Measurements from ENCODE around the gene THSD4. TPM values are rescaled to one million over a fixed set of nuclear protein-coding genes. Genes with fewer than 3 reads are reported as not detected.

THSD4 gene
- total RNA-seq, 2 experiments from 2014 or later: not detected

- DNase-seq: no peak
- no peak for ATAC-seq
- no peaks in the 10 kb centered on the region for H3K4me1 Mint-ChIP-seq (ENCODE audit: low read depth)
- H3K4me3 Mint-ChIP-seq: no peak overlapping the region
- H3K27me3 Mint-ChIP-seq: peaks cover 18% of the 10 kb centered on the region
- POLR2A ChIA-PET: no interaction called here
- intact Hi-C loops (cut with micrococcal nuclease): no loop called here
- TF ChIP-seq, protein P1, sequence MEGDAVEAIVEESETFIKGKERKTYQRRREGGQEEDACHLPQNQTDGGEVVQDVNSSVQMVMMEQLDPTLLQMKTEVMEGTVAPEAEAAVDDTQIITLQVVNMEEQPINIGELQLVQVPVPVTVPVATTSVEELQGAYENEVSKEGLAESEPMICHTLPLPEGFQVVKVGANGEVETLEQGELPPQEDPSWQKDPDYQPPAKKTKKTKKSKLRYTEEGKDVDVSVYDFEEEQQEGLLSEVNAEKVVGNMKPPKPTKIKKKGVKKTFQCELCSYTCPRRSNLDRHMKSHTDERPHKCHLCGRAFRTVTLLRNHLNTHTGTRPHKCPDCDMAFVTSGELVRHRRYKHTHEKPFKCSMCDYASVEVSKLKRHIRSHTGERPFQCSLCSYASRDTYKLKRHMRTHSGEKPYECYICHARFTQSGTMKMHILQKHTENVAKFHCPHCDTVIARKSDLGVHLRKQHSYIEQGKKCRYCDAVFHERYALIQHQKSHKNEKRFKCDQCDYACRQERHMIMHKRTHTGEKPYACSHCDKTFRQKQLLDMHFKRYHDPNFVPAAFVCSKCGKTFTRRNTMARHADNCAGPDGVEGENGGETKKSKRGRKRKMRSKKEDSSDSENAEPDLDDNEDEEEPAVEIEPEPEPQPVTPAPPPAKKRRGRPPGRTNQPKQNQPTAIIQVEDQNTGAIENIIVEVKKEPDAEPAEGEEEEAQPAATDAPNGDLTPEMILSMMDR (IDR thresholded peaks at IDR 0.05): no peak
- H3K27ac Mint-ChIP-seq: no peak overlapping the region
- H3K36me3 Mint-ChIP-seq (ENCODE audit: low read depth): no peaks in the 10 kb centered on the region
- CTCF ChIA-PET: no interaction called here
- H3K9me3 Mint-ChIP-seq: peaks cover 5% of the 10 kb centered on the region
Observed at GRCh38 chr15:71089801-71090200, 25.5 kb upstream of the THSD4 start.

DNA sequence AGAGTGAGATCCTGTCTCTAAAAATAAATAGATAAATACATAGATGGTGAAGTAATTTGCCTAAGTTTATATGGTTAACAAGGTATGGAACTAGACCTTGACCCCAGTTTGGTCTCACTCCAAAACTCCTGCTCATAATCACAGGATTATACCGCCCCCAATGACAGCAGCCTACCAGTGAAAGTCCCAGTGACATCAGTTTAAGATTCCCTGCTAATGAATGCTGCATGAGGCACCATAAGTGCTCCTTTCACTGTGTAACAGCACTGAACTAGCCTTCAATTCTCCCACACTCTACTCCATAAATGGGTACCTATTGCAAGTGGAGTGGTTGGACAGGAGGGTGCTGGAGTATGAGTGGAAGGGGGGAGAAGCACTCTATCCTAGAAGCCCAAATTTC is 23.7 kb upstream of the THSD4 start:
- no peak for DNase-seq
- TF ChIP-seq, protein P1 (IDR thresholded peaks at IDR 0.05): no peak
- CTCF ChIA-PET: no interaction called here
- ATAC-seq: no peak
- H3K4me1 Mint-ChIP-seq (ENCODE audit: low read depth): no peaks in the 10 kb centered on the region
- POLR2A ChIA-PET: no interaction called here
- no peak overlapping the region for H3K27ac Mint-ChIP-seq
- intact Hi-C loops (cut with micrococcal nuclease): no loop called here
- no peak overlapping the region for H3K4me3 Mint-ChIP-seq
- no peaks in the 10 kb centered on the region for H3K36me3 Mint-ChIP-seq (ENCODE audit: low read depth)
- peaks cover 13% of the 10 kb centered on the region for H3K27me3 Mint-ChIP-seq
- H3K9me3 Mint-ChIP-seq: peaks cover 5% of the 10 kb centered on the region

GRCh38 chr15:71092056-71092600 is 23.1 kb upstream of the THSD4 start:
- ChIA-PET CTCF (no interaction called here), POLR2A (no interaction called here)
- H3K4me1 Mint-ChIP-seq (ENCODE audit: low read depth): no peaks in the 10 kb centered on the region
- H3K27ac Mint-ChIP-seq: no peak overlapping the region
- peaks cover 5% of the 10 kb centered on the region for H3K9me3 Mint-ChIP-seq
- TF ChIP-seq, protein P1 (IDR thresholded peaks at IDR 0.05): no peak
- no peak for ATAC-seq
- intact Hi-C loops (cut with micrococcal nuclease): no loop called here
- no peaks in the 10 kb centered on the region for H3K36me3 Mint-ChIP-seq (ENCODE audit: low read depth)
- no peak for DNase-seq
- no peak overlapping the region for H3K4me3 Mint-ChIP-seq
- H3K27me3 Mint-ChIP-seq: peaks cover 12% of the 10 kb centered on the region

DNA sequence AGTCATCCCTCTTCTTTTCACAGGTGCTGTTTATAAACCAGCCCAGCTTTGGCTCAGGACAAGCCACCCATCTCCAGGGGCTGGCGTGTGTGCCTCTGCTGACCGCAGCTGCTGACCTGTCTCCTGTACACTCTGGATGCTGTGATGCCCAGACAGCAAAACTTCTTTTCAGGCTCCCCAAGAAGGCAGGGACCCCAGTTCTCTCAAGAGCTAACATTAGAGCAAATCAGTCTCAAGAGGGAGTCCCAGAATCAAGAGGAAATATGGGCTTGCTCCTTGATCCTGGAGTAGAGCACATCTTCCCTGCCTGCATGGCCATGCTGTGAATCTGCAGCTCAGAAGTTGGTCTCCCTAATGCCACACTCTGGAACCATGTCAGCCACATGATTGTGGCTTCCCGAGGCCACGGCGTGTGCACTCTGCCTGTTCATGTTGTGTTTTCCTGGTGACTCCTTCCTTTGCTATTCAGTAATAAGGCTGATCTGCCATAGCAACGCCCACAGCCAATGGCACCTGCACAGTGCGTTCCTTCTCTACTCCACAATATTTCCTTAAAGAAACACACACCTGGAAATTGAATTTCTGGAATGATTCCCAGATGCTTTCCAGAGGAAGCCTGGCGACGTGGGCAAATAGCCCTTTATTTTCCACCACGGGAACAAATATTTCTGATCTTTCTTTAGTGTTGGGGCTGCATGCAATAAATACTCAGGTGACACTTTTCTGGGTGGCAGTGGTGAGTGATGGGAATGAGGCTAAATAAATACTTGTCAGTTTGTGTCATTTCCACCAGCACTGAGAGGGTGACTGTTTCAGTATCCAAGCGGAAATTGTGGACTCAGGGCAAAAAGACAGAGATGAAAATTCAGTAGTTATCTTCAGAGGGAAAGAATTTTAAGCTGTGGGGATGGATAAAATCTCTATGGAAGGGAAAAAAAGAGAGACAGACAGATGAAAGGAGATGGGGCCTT is 21.9 kb upstream of the THSD4 start:
- peaks cover 9% of the 10 kb centered on the region for H3K27me3 Mint-ChIP-seq
- DNase-seq: no peak
- intact Hi-C loops (cut with micrococcal nuclease): no loop called here
- no peaks in the 10 kb centered on the region for H3K4me1 Mint-ChIP-seq (ENCODE audit: low read depth)
- peaks cover 5% of the 10 kb centered on the region for H3K9me3 Mint-ChIP-seq
- ChIA-PET POLR2A (no interaction called here), CTCF (no interaction called here)
- no peaks in the 10 kb centered on the region for H3K36me3 Mint-ChIP-seq (ENCODE audit: low read depth)
- ATAC-seq: no peak
- no peak overlapping the region for H3K27ac Mint-ChIP-seq
- no peak overlapping the region for H3K4me3 Mint-ChIP-seq
- TF ChIP-seq, protein P1 (IDR thresholded peaks at IDR 0.05): no peak

GRCh38 chr15:71094137-71094536 is 21.1 kb upstream of the THSD4 start:
- Mint-ChIP-seq H3K9me3 (no peaks in the 10 kb centered on the region), H3K4me3 (no peak overlapping the region), H3K36me3 (ENCODE audit: low read depth) (no peaks in the 10 kb centered on the region), H3K4me1 (ENCODE audit: low read depth) (no peaks in the 10 kb centered on the region), H3K27ac (no peak overlapping the region), H3K27me3 (peaks cover 6% of the 10 kb centered on the region)
- DNase-seq (no peak), ATAC-seq (no peak)
- TF ChIP-seq, protein P1 (IDR thresholded peaks at IDR 0.05): no peak
- intact Hi-C loops (cut with micrococcal nuclease): no loop called here
- POLR2A ChIA-PET: no interaction called here
- CTCF ChIA-PET: no interaction called here

All from activated CD8-positive, alpha-beta T cell treated with anti-CD3 and anti-CD28 coated beads for 36 hours (primary cell).